Gastroesophageal sphincter (tissue), 3 donors: ENCODE results near the gene PNPO.

Source experiments
- CTCF ChIP-seq, 4 experiments: fragments of 200-600 bp in 2 of 4; fragments of 450-650 bp in 2 of 4; sonication (generic) in 1 of 4; IDR thresholded peaks; one replicate each; pipeline ENCODE4 v1.5.1; 2017 to 2019; ENCODE audit warnings: antibody characterized with exemption in 4 of 4, mild to moderate bottlenecking in 2 of 4, moderate library complexity in 2 of 4
- EP300 ChIP-seq: sonication (generic); formaldehyde crosslinking; IDR thresholded peaks from one replicate; pipeline ENCODE4 v1.6.1; 2017; ENCODE audit warnings: antibody characterized with exemption, mild to moderate bottlenecking
- POLR2A ChIP-seq, 2 donors: fragments of 450-650 bp; IDR thresholded peaks; one replicate each; pipeline ENCODE4 v1.6.1; 2017; ENCODE audit warnings: antibody characterized with exemption in 2 of 2, mild to moderate bottlenecking in 2 of 2, moderate library complexity in 1 of 2
- POLR2AphosphoS5 ChIP-seq: sonication (generic); formaldehyde crosslinking; IDR thresholded peaks from one replicate; pipeline ENCODE4 v1.6.1; 2017; ENCODE audit warnings: antibody characterized with exemption

- no peak for TF ChIP-seq CTCF (IDR thresholded peaks at IDR 0.05)
- no peak for TF ChIP-seq EP300
- no peak for TF ChIP-seq POLR2AphosphoS5
- TF ChIP-seq POLR2A (IDR thresholded peaks at IDR 0.05), result no peak
Measured at GRCh38 chr17:47950448-47950847, 9.1 kb downstream of the PNPO start.
